ENCODE measurements around the gene ADGRF5.
"Not testable (repeated sequence)": the region's sequence is repeated elsewhere in the genome, so short reads cannot be mapped to it uniquely, and the experiment has no call there.

Gene ADGRF5

GRCh38 chr6:46894433-46894832 lies 27.3 kb downstream of the ADGRF5 start:
- DNase-seq (ENCODE audit: low spot score): no peak

- DNase-seq (ENCODE audit: low spot score): no peak
Measured at GRCh38 chr6:46893648-46894047, 28.1 kb downstream of the ADGRF5 start.

- no peak for DNase-seq (ENCODE audit: low spot score)
Measured at GRCh38 chr6:46891252-46891795, 30.4 kb downstream of the ADGRF5 start.

- no peak for DNase-seq (ENCODE audit: low spot score)
Measured at GRCh38 chr6:46888578-46888977, 33.2 kb downstream of the ADGRF5 start.

GRCh38 chr6:46888031-46888430 lies 33.7 kb downstream of the ADGRF5 start:
- no peak for DNase-seq (ENCODE audit: low spot score)

- no peak for DNase-seq (ENCODE audit: low spot score)
Measured at GRCh38 chr6:46882645-46883044, 39.1 kb downstream of the ADGRF5 start.

GRCh38 chr6:46879003-46879402 lies 42.7 kb downstream of the ADGRF5 start:
- DNase-seq (ENCODE audit: low spot score): no peak

GRCh38 chr6:46876126-46876525 lies 45.6 kb downstream of the ADGRF5 start:
- DNase-seq (ENCODE audit: low spot score): no peak

- no peak for DNase-seq (ENCODE audit: low spot score)
Measured at GRCh38 chr6:46867411-46867810, 54.3 kb downstream of the ADGRF5 start.

- no peak for DNase-seq (ENCODE audit: low spot score)
Measured at GRCh38 chr6:46865221-46865620, 56.5 kb downstream of the ADGRF5 start.

GRCh38 chr6:46863791-46864190 lies 57.9 kb downstream of the ADGRF5 start:
- DNase-seq (ENCODE audit: low spot score): no peak

- DNase-seq (ENCODE audit: low spot score): no peak
Measured at GRCh38 chr6:46862381-46862780, 59.4 kb downstream of the ADGRF5 start.

GRCh38 chr6:46855966-46856365 lies 65.8 kb downstream of the ADGRF5 start:
- DNase-seq (ENCODE audit: low spot score): not testable (repeated sequence)

- DNase-seq (ENCODE audit: low spot score): not testable (repeated sequence)
Measured at GRCh38 chr6:46851576-46851975, 70.2 kb downstream of the ADGRF5 start.

GRCh38 chr6:46850792-46851191 lies 70.9 kb downstream of the ADGRF5 start:
- no peak for DNase-seq (ENCODE audit: low spot score)

- no peak for DNase-seq (ENCODE audit: low spot score)
Measured at GRCh38 chr6:46849361-46849690, 72.4 kb downstream of the ADGRF5 start.

GRCh38 chr6:46848684-46849360 lies 72.9 kb downstream of the ADGRF5 start:
- peak; percentile 57 for DNase-seq (ENCODE audit: low spot score)

- no peak for DNase-seq (ENCODE audit: low spot score)
Measured at GRCh38 chr6:46845126-46845525, 76.6 kb downstream of the ADGRF5 start.

- DNase-seq (ENCODE audit: low spot score): not testable (repeated sequence)
Measured at GRCh38 chr6:46842252-46842846, 79.4 kb downstream of the ADGRF5 start.

- DNase-seq (ENCODE audit: low spot score): no peak
Measured at GRCh38 chr6:46838033-46838432, 83.7 kb downstream of the ADGRF5 start.

GRCh38 chr6:46834991-46835390 lies 86.7 kb downstream of the ADGRF5 start:
- not testable (repeated sequence) for DNase-seq (ENCODE audit: low spot score)

- DNase-seq (ENCODE audit: low spot score): not testable (repeated sequence)
Measured at GRCh38 chr6:46834257-46834916, 87.4 kb downstream of the ADGRF5 start.

- DNase-seq (ENCODE audit: low spot score): no peak
Measured at GRCh38 chr6:46832816-46833215, 88.9 kb downstream of the ADGRF5 start.
